HG02973 (cell line): Measurements from ENCODE around the gene CPS1.

Experiments used
- ATAC-seq: cut with Tn5 transposase; IDR thresholded peaks from one replicate; pipeline ENCODE4 v1.9.1; 2021; ENCODE audit warnings: moderate library complexity; ENCODE audit not compliant: unreplicated experiment

The CPS1 gene

DNA sequence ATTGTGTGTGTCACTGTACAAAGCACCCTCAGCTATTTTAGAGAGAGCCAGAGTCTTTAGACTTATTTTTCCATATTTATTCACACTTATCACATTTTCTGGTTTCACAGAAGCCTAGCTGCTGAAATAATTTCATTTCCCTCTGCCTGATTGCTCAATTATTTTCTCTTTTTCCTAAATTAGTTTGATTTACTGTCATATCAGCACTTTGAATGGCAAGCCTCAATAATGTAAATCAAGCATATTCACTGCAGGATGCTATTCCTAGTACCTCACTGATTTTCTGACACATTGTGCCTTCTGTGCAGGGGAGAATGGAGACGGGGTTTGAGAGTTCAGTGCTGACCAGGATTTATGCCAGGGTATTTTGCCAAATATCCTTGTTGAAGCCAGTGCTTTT lies 48.3 kb downstream of the CPS1 start:
- ATAC-seq: no peak

DNA sequence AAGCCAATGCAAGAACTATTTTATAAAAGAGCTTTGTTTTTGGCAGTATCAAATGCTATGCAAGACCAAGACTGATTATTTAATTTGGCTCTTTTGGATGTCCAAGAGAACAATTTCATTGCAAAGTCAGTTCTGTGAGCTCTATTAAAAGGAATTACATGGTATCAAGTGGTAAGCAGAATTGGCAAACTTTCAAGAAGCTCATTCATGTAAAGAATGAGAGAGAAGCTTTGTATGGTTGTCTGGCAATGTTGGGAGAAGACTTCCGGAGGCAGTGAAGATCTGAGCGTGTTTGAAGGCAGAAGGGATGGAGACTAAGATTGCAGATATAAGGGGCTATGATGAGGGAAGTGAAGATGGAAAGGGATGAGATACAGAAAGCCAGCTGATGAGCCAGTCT lies 49.6 kb downstream of the CPS1 start:
- no peak for ATAC-seq

DNA sequence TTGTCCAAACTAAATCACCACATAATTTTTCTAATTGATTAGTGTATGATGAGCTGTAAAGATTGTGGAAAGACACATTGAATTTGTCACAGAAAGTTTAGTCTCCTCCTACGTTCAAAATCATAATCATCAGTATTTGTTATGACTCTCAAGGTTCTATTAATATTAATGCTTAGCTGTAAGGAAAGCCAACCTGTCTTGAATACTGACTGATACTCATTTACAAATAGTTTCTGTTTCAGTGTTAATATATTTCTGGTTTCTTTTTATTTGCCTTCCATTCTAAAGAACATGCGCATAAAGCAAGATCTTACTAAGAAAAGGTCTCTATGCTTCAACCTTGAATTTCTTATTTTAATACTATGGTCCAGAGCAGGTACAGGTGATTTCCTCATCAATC lies 55.1 kb downstream of the CPS1 start:
- ATAC-seq: peak; percentile 74

DNA sequence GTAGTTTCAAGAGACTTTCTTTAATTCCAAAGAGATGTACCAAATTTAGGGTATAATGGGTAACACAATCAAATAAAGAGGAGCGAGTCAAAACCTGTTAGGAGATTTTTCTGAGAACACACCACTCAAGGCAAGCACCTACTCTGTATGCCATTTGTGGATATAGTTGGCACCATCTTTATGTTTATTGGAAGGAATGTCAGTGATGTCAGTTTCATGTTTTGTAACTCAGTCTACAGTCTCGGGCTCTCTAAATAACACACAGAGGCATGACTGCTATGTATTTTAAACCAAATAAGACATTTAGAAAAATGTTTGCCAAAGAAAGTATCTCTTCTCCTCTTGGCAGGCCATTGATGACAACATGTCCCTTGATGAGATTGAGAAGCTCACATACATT lies 59.7 kb downstream of the CPS1 start:
- ATAC-seq: no peak

DNA sequence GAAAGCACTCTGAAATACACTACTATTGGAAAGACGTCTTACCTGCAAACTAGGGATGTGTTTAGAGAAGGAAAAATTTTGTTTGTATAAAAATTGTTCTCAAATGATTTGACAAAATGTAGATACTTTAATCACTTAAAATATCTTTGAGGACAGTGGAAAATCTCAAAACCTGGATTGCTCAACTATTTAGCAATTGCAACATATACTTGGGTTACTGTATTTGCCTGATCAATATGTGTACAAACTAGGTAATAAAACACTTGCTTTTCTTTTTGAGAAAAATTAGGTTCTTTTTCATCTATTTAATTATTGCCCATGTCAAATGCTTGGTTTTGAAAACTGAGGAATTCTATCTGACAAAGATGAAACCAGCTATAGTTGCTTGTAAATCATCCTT lies 60.9 kb downstream of the CPS1 start:
- ATAC-seq: no peak

DNA sequence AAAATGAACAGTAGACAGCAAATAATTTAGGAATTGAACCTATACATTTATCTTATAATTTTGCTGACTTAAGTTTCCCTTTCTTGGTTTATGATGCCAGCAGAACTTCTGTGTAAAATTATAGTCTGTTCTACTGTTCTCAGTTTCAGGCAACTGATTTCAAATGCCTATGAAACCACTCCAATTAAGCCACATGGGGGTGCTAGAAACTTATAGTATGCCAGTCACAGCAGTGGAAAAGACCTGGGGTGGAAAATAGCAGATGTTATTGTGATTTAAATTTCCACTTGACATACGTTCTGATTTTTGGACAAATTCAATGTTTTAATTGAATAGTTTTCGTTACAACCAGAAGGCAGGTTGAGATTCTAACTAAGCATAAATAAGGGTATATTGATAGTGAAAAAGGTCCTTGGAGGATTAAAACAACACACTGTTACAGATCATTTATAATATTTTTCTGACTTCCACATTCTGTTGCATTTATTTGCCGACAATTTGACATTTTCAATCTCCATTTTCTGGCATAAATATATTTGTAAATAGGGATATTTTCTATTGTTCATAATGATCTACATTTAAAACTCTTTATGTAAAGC lies 61.4 kb downstream of the CPS1 start:
- peak; percentile 81 for ATAC-seq

DNA sequence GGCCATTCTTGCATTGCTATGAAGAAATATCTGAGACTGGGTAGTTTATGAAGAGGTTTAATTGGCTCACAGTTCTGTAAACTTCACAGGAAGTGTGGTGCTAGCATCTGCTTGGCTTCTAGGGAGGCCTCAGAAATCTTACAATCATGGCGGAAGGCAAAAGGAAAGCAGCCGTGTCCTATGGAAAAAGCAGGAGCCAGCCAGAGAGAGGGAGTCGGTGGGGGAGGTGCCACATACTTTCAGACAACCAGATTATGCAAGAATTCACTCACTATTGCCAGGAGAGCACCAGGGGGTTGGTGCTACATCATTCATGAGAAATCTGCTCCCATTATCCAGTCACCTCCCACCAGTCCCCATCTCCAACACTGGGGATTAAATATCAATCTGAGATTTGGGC lies 64.1 kb downstream of the CPS1 start:
- no peak for ATAC-seq

DNA sequence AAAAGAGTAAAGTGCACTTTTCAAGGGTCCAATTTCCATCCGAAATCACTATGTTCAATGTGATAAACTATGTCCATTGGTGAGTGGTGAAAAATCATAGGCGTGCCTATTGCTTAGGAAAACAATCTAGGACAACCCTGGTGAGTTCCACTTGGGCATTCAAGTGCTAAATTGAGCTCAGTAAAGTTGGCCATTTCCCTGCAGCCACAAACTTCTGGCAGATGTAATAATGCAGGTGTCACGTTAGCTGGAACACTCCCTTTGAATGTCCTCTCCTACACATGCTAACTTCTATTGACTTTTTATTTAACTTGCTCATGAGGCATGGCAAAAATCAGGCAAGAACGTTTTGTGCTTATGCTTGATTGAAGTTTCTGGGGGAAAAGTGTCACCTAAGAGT lies 67.1 kb downstream of the CPS1 start:
- ATAC-seq: no peak

DNA sequence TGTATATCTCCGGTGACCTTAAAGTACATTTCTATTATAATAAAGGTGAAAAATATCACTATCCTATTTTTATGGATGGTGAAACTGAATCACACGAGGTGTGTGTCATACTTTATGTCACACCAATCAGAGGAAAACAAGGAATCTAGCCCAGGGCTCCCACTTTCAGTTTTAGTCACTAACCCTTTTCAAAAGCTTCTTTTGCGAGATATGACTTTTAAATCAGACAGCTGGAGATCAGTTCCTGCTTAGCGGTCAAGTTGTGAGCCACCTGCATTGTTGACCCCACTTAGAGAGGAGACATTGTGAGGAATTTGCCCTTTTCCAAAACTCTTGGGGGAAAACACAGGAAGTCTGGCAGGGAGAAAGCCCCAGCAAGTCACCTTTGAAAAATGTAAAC lies 70.5 kb downstream of the CPS1 start:
- ATAC-seq: no peak

DNA sequence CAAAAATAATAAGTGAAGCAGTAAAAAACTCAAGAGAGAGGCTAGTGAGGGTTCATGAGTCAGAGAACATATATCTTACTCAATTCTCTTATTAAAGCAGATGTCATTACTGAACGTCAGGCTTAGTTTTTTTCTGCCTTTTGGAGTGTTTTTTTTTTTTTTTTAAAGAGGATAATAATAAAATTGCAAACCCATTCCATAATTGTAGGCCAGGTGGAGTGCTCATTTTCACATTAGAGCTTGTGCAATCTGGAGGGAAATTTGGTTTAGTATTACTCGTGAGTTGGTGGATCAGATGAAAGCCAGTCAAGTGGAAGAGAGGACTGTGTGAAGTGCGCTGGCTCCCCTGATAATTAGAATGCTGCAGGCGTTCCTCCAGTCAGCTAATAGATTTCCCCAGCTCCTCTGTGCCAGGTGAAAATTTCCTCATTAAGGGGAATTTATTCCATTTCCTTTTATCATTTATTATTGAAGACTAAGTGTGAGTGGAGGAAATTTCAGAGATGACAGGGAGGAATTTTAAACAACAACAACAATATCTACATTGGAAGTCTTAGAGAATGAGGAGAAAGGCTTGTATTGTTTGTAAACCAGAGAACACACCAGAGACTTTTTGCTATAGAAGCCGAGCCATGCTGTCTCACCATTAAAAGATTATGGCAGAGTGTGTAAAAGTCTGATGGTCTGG lies 74.6 kb downstream of the CPS1 start:
- ATAC-seq: no peak

DNA sequence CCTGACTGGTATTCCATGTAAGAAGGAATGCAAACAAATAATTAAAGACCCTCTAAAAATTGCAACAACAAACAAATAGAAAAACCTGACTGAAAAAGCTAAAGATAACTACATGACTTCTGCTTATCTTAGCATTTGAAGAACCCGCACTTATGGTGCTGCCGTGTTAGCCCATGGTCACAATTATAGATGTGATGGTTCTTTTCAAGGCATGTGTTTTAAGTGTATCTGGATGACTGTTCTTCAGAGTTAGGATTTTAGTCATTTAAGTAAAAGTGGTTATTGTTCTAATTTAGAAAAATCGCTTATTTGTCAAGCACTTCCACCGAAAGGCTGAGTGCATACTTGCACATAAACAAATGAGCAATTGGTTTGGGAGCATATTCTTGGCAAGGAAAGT lies 77.3 kb downstream of the CPS1 start:
- ATAC-seq: no peak

DNA sequence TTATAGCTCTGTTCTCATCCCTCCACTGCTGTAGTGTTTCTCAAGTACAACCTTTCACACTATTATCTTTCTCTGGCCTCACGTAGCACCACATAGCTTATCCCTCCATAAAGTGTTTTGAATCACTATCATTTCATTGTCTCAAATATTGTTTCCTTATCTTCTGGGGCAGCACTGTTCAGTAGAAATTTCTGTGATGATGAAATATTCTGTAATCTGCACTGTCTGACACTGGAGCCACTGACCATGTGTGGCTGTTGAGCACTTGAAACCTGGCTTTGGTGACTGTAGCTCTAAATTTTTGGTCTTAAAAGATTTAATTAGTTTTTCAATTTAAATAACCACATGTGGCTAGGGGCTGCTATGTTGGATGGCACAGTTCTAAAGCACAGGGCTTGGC lies 78.9 kb downstream of the CPS1 start:
- no peak for ATAC-seq

DNA sequence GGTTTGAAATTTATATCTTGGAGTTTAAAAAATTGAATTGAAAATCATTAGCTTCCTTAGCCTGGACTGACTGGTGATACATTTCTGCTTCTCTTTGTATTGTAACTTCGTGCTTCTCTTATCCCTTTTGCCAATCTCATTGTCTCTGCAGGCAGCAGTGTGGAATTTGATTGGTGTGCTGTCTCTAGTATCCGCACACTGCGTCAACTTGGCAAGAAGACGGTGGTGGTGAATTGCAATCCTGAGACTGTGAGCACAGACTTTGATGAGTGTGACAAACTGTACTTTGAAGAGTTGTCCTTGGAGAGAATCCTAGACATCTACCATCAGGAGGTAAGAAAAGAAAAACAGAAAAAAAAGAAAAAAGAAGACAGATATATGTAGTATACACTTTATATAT lies 85.9 kb downstream of the CPS1 start:
- ATAC-seq: no peak

DNA sequence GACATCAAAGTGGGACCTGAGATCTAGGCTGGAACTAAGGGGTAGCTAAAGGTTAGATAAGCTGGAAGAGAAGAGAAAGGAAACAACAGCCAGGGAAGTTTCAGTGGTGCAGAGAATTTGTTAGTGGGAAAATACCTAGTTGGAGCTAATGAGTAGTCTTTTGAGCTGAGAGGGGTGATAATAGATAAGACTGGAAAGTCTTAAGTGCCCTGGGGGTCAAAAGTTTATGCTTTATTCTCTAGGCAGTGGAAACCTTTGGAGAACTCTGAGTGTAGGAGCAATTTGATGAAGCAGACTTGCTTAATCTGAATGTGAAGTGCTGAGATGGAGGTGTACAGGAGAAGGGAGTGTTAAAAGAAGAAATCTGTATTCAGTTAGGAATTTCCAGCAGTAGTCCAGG lies 90.8 kb downstream of the CPS1 start:
- no peak for ATAC-seq

DNA sequence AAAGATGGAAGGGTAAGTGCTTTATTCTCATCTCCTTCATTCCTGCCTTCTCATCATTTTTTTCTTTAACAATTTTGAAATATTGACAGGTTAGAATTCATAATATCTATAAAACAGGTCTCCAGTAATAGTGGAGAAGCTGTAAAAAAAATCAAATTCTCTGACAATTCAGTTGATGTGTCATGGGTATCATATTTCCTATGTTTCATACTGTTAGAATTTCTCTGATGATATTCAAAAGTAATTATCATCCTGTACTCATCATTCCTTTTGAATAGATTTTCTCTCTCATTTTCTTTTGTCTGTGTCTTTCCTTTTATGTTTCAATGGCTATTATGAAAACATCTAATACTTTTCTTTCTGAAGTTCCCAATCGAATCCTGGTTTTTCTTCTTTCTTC lies 97.7 kb downstream of the CPS1 start:
- no peak for ATAC-seq

DNA sequence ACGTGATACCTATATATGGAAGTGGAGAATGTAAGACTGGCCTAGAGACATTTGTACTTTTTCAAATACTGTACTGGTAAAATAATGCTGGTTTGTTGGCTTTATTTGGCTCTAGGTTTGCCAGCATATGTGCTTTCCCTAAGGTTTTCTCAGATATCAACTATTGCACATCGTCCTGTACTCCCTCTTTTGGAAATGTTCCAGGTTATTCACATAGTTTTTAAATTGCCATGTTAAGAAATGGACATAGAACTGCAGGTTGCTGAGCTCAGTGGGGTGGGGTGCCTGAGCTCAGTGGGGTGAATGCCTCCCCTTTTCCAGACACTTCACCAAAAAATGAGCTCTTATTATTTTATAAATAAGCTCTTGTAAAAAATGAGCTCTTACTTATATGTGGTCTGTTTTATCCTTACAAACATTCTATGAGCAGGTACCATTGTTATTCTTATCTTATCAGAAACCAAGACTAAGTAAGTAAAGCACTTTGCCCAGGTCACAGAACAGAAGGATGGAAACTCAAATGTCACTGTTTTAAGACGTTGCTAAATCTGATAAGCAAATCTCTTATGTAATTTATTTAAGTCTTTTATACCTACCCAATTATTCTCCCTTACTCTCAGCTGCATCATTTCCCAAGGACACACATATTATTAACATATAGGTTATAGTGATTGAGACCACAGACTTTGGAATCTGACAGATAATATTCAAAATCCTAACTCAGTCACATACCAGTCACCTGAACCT lies 99.0 kb downstream of the CPS1 start:
- ATAC-seq: no peak

DNA sequence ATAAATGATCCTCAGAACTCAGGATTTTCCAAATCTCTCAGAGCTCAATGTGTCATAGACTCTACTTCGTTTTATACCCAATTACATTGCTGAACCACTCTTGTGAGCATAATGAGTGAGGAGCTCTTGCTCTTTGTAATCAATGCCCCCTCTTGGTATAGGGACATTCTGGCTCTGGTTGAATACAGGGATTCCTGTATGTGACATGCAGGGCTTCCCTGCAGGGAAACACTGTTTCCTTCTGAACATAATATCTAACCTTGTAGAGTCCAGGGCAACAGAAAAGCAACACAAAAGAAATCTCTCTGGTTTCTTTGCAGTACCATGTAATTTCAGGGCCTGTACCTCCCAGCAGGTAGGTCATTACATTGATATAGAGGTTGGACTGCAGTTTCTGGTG lies 101.5 kb downstream of the CPS1 start:
- ATAC-seq: no peak

DNA sequence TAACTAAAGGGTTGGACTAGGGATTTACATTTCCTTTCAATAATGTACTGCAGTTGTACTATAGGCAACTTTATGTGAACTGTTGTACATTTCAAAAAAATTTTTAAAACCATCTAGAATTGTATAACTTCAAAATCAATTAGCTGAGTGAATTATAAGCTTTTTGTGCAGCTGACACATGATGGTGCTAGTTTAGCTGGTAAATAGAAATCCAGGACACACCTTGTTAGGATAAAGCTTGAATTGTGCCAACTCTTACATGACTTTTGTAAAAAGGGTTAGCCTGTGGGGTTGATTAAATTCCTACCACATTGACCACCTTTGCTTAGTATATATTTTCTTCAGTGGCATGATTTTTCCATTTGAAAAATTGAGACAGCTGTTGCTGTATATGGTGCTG lies 104.4 kb downstream of the CPS1 start:
- ATAC-seq: no peak

DNA sequence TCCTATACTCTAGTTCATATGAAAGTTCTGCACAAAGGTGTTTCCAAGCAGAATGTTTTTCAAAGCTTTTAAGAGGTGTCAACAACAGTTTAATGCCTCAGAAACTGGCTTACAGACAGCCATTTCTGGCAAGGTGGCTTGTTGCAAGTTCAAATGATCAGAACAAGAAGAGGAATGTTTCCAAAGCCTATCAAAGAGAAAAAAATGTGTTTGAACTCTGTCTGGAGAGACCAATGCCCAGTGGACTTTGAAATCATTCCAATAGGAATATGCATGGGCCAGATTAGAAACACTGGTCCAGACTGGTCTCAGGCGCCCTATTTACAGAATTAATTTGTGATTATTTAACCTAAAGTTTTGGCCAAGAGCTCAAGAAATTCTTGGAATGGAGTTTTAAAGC lies 106.2 kb downstream of the CPS1 start:
- ATAC-seq: no peak

DNA sequence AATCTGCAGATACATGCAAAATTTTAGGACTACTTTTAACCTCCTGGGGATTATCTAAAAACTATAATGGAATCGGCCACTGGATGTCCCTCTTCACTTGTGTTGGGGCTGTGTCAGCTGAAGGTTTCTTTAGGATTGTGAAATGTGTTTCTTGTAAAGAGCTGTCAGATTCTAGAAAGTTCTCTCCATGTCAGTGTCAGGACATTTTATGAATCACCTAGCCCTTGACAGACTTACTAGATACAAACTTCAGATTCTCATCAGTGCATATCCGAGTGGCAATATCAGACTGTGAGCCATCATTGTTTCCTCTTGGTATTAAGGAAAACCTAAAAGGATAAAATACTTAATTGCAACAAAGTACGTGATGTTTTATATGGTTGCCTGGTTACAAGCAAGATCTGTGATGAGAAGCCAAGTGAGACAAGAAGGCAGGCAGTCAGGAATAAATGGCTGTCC lies 107.3 kb downstream of the CPS1 start:
- no peak for ATAC-seq

DNA sequence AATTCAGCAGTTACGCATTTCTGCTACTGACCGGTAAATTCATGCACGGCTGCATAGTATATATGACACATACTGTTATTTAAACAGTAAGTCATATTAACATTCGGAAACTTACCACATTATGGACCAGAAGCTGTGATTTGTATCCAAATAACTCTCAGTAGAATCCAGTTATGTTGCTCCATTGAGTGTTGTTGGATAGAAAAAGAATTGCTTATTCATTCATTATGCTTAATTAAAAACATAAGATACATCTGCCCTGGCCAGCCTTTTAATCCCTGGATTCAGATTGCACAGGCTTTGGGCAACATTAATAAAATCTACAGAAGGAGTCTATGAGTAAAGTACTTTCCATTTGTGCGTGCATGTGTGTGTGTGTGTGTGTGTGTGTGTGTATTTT lies 111.3 kb downstream of the CPS1 start:
- ATAC-seq: no peak

DNA sequence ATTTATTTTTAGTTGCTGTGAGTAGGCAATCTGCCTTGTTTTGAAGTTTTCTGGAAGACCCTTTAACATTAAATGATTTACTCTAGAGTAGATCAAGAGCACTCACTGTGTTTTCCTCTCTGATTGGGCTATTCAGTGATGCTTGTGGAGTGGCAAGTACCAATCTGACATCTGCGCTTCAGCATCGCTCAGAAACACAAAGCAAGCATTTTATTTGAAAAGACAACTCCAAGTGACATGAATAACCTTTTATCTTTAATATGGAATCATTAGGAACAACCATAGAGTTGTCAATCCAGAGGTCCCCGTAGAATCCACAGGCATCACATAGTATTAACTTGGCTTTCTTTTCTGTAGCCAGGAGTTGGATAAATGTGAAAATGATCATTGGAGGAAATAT lies 114.7 kb downstream of the CPS1 start:
- ATAC-seq: no peak
